ENCODE results near the gene ZNF19. TPM values are rescaled to one million over a fixed set of nuclear protein-coding genes. Genes with fewer than 3 reads are reported as not detected.
A peak's percentile ranks its signal among the peaks of the same experiment; 100 is the strongest.

ZNF19 gene
- total RNA-seq, 4 donors from 2014 or later = 11.6 to 39.8 (median 22.5) TPM

- TF ChIP-seq POLR2A (IDR thresholded peaks at IDR 0.05) = no peak
- H3K9me3 ChIP-seq = no peaks in the 10 kb centered on the region
- peaks cover 48% of the 10 kb centered on the region for H3K27me3 ChIP-seq
- no peaks in the 10 kb centered on the region for H3K36me3 ChIP-seq
- WGBS, 2 donors (ENCODE audit: low coverage in 1 of 2) = 0 to 37% methylated on average over 1 to 18 of the region's 18 CpGs
- H3K27ac ChIP-seq = no peak overlapping the region
- H3K4me1 ChIP-seq = peaks cover 0 to 6% (median 0%) of the 10 kb centered on the region in 4 donors
- peak overlapping the region in 1 of 4 donors; percentile 24 for H3K4me3 ChIP-seq
- intact Hi-C loops (cut with DNase I; ENCODE audit: low total_unique reads) = no loop called here
- DNase-seq = no peak
- in situ Hi-C loops (cut with MboI; ENCODE audit: low pct_ligation_motif_present in 1 of 4, low pct_unique_long_range_greater_than_20kb in 1 of 4, low sequenced_read_pairs in 3 of 4) = no loop called here
Observed at GRCh38 chr16:71425746-71426068, 63.4 kb downstream of the ZNF19 start.

- in situ Hi-C loops (cut with MboI; ENCODE audit: low pct_ligation_motif_present in 1 of 4, low pct_unique_long_range_greater_than_20kb in 1 of 4, low sequenced_read_pairs in 3 of 4) = loop anchor here in 2 of 4 donors (5.0 to 25.0 kb wide), 2 partner anchors 78 to 188 kb away; no protein-coding TSS in a partner anchor
- no peak for DNase-seq
- Histone ChIP-seq H3K4me1 (peaks cover 0 to 6% (median 0%) of the 10 kb centered on the region in 4 donors), H3K36me3 (no peaks in the 10 kb centered on the region), H3K4me3 (no peak overlapping the region), H3K27me3 (peaks cover 43% of the 10 kb centered on the region), H3K9me3 (no peaks in the 10 kb centered on the region), H3K27ac (no peak overlapping the region)
- no peak for TF ChIP-seq CTCF (IDR thresholded peaks at IDR 0.05)
- no peak for TF ChIP-seq EP300 (IDR thresholded peaks at IDR 0.05; ENCODE audit: low read depth)
- TF ChIP-seq POLR2A (IDR thresholded peaks at IDR 0.05) = no peak
- no peak for TF ChIP-seq POLR2AphosphoS5 (IDR thresholded peaks at IDR 0.05)
- WGBS, 2 donors (ENCODE audit: low coverage in 1 of 2) = 54% methylated on average over 6 of the region's 6 CpGs; no CpG with 5 or more reads in 1 of the 2 donors
- intact Hi-C loops (cut with DNase I; ENCODE audit: low total_unique reads) = no loop called here
Observed at GRCh38 chr16:71424626-71425025, 64.5 kb downstream of the ZNF19 start.

DNA sequence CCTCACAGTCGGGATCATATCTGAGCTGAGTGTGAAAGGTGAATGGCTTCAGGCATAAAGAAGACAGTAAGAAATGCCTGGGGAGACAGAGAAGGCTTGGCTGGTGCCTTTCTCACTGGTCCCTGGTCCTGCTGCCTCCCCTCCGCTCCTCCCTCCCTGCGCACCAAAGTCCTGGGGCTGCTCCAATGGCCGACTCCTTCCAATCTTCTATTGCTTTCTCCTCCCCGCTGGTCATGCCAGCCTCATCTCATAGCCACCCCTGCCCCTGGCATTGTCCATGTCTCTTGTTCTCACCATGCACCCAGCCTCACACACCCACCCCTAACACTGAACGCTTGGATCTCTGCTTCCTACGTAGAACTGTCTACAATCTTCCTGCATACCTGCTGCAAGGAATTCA lies 65.3 kb downstream of the ZNF19 start:
- 67 to 86% methylated on average over 4 to 7 of the region's 7 CpGs for WGBS, 2 donors (ENCODE audit: low coverage in 1 of 2)
- in situ Hi-C loops (cut with MboI; ENCODE audit: low pct_ligation_motif_present in 1 of 4, low pct_unique_long_range_greater_than_20kb in 1 of 4, low sequenced_read_pairs in 3 of 4) (loop anchor here in 2 of 4 donors (5.0 to 25.0 kb wide), 2 partner anchors 78 to 188 kb away; no protein-coding TSS in a partner anchor), intact Hi-C loops (cut with DNase I; ENCODE audit: low total_unique reads) (no loop called here)
- no peak overlapping the region for H3K27ac ChIP-seq
- H3K9me3 ChIP-seq = no peaks in the 10 kb centered on the region
- no peak for DNase-seq
- H3K4me1 ChIP-seq = peaks cover 0 to 6% (median 0%) of the 10 kb centered on the region in 4 donors
- no peak overlapping the region for H3K4me3 ChIP-seq
- no peaks in the 10 kb centered on the region for H3K36me3 ChIP-seq
- H3K27me3 ChIP-seq = peaks cover 37% of the 10 kb centered on the region
- TF ChIP-seq CTCF (IDR thresholded peaks at IDR 0.05) (no peak), EP300 (IDR thresholded peaks at IDR 0.05; ENCODE audit: low read depth) (no peak), POLR2AphosphoS5 (IDR thresholded peaks at IDR 0.05) (no peak), POLR2A (IDR thresholded peaks at IDR 0.05) (no peak)

Other genes starting within 250 kb of the ZNF19 start
- gene CMTR2, start 199.9 kb downstream of the ZNF19 start, total RNA-seq = 10 to 100 TPM; 10.5 to 36.7 (median 26.6) TPM
- gene CALB2, start 130.6 kb downstream of the ZNF19 start, total RNA-seq = 1 to 10 TPM in 3 of 4 donors, not detected in 1; 2.0 to 4.0 (median 4.0) TPM
- not detected for gene TLE7, start 47.3 kb downstream of the ZNF19 start, total RNA-seq
- 10 to 100 TPM in 1 of 4 donors, 1 to 10 TPM in 3; 5.0 to 12.2 (median 7.0) TPM for gene ZNF23, start 27.1 kb downstream of the ZNF19 start, total RNA-seq
- gene CHST4, start 37.1 kb upstream of the ZNF19 start, total RNA-seq = not detected
- 1 to 10 TPM in 1 of 4 donors, under 1 TPM in 2, not detected in 1; 0.37 to 3.4 (median 0.79) TPM for gene TAT, start 87.8 kb upstream of the ZNF19 start, total RNA-seq
- 100 to 1,000 TPM; 113 to 381 (median 164) TPM for gene MARVELD3, start 136.9 kb upstream of the ZNF19 start, total RNA-seq
- 10 to 100 TPM; 50.5 to 98.4 (median 89.6) TPM for gene PHLPP2, start 235.4 kb upstream of the ZNF19 start, total RNA-seq